Pancreas (tissue), 10 donors: Measurements from ENCODE around the gene AKT1. TPM values are rescaled to one million over a fixed set of nuclear protein-coding genes. Genes with fewer than 3 reads are reported as not detected.

Experiments used
- ATAC-seq, 4 donors: fragments of 200-7000 bp; cut with Tn5 transposase; one replicate each; pipeline versions ENCODE4 v1.8.0 to v1.9.1; 2020; ENCODE audit warnings: mild to moderate bottlenecking in 4 of 4, moderate library complexity in 4 of 4
- DNase-seq, 6 donors: peaks; one replicate each; pipeline ENCODE4 v3.0.0-alpha.2; 2020
- FAIRE-seq: peaks from 2 replicates; lab custom pipeline; 2012; peaks lifted over from hg19 to GRCh38; lab: Jason Lieb, UNC
- H3K27ac ChIP-seq, 4 donors: fragments of 200-600 bp; sonication (generic); 1 replicate in 3 of 4; 2 replicates in 1 of 4; pipeline versions ENCODE4 v1.5.0 to v1.8.0; 2020
- H3K27me3 ChIP-seq, 4 donors: fragments of 200-600 bp; one replicate each; pipeline ENCODE4 v1.8.0; 2021
- H3K36me3 ChIP-seq, 3 donors: fragments of 200-600 bp; sonication (generic) in 1 of 3; one replicate each; pipeline versions ENCODE4 v1.5.0 to v1.8.0; 2020 to 2021
- H3K4me1 ChIP-seq, 3 donors: fragments of 200-600 bp; one replicate each; pipeline ENCODE4 v1.8.0; 2021
- H3K4me3 ChIP-seq, 4 donors: fragments of 200-600 bp; sonication (generic) in 2 of 4; one replicate each; pipeline versions ENCODE4 v1.5.0 to v1.8.0; 2020 to 2021
- H3K9me3 ChIP-seq, 4 donors: fragments of 200-600 bp; one replicate each; pipeline ENCODE4 v1.8.0; 2021
- WGBS, 2 donors: extraction: QIAGEN DNeasy Blood & Tissue Kit; methylation state at CpG; one replicate each; pipeline ENCODE4 v1.1.7; 2013; 5-methylcytosine and 5-hydroxymethylcytosine counted together
- intact Hi-C, 3 donors: fragments of 100-400 bp; cut with DNase I; formaldehyde crosslinking; loops; one replicate each; pipeline versions ENCODE4 v1.11.1 to v1.14.2; 2022
- polyA plus RNA-seq, 2 donors: library from polyadenylated mRNA; stranded (reverse); fragments of 200-250 nt; gene quantifications; one replicate each; pipeline ENCODE4 v1.2.3, GENCODE V29; 2013
- total RNA-seq, 6 donors: library from RNA; stranded (reverse); fragmentation: NEBNext Ultra II Directional in 4 of 6; extraction: Animal tissue kit (Norgen Biotek cat#: 25700) in 4 of 6; gene quantifications; one replicate each; pipeline versions ENCODE4 v1.2.1 to v1.2.4, GENCODE V29; 2021 to 2023
- TF ChIP-seq, protein P1 (sequence below), 4 donors: fragments of 200-600 bp; sonication (generic) in 3 of 4; IDR thresholded peaks; one replicate each; pipeline versions ENCODE4 v1.5.0 to v1.8.0; 2021; ENCODE audit warnings: antibody characterized with exemption in 4 of 4
- donor health status: healthy with polysubstance abuse.
- donor health status: DM: no; HTN: no; CAD: no; lungs with moderate emphysema.
- donor health status: DM: no; HTN: no; CAD: no.
- donor health status: control.
- donor health status: control.
- donor health status: Bipolar disorder and iron deficiency.
- donor health status: DM: yes; HTN: yes; CAD: no.
- donor health status: DM: no; HTN: no; CAD: no.
- donor health status: DM: no; HTN: no; CAD: no.
- donor health status: DM: yes; HTN: yes; CAD: no.

The AKT1 gene
- total and polyA plus RNA-seq, 8 donors: 70.0 to 106 (median 84.6) TPM

DNA sequence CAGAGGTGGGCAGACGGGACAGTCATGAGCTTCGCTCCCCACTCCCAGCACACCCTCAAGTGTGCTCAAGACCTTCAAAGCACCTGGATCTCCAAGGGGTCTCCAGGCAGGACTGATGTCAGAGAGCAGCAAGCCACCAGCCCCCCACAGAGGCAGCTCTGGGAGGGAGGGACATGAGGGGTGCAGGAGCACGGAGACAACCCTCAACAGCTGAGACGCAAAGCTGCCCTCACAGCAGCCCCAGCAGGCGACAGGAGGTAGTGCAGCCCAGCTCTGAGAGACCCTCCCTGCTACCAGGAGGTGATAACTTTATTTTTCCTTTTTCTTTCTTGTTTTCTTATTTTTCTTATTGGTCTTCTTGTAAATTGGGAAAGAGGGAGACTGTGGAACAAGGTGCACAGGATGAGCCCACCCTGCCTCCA is 24.7 kb downstream of the AKT1 start:
- intact Hi-C loops: loop anchor here in 1 of 3 donors (5.0 kb wide), 1 partner anchor 51 kb away; no protein-coding TSS in a partner anchor
- TF ChIP-seq, protein P1, sequence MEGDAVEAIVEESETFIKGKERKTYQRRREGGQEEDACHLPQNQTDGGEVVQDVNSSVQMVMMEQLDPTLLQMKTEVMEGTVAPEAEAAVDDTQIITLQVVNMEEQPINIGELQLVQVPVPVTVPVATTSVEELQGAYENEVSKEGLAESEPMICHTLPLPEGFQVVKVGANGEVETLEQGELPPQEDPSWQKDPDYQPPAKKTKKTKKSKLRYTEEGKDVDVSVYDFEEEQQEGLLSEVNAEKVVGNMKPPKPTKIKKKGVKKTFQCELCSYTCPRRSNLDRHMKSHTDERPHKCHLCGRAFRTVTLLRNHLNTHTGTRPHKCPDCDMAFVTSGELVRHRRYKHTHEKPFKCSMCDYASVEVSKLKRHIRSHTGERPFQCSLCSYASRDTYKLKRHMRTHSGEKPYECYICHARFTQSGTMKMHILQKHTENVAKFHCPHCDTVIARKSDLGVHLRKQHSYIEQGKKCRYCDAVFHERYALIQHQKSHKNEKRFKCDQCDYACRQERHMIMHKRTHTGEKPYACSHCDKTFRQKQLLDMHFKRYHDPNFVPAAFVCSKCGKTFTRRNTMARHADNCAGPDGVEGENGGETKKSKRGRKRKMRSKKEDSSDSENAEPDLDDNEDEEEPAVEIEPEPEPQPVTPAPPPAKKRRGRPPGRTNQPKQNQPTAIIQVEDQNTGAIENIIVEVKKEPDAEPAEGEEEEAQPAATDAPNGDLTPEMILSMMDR (IDR thresholded peaks at IDR 0.05): peak in 3 of 4 donors; percentile 9 to 25 (median 15)
- ATAC-seq (no peak), FAIRE-seq (no peak), DNase-seq (peak in 2 of 6 donors; percentile 29 to 50)
- Histone ChIP-seq H3K4me3 (no peak overlapping the region), H3K27ac (no peak overlapping the region), H3K27me3 (no peaks in the 10 kb centered on the region), H3K9me3 (no peaks in the 10 kb centered on the region), H3K4me1 (peaks cover 13 to 18% (median 17%) of the 10 kb centered on the region in 3 donors), H3K36me3 (peaks cover 0 to 6% (median 0%) of the 10 kb centered on the region in 3 donors)
- WGBS, 2 donors: 90 to 100% methylated on average over 5 of the region's 5 CpGs

DNA sequence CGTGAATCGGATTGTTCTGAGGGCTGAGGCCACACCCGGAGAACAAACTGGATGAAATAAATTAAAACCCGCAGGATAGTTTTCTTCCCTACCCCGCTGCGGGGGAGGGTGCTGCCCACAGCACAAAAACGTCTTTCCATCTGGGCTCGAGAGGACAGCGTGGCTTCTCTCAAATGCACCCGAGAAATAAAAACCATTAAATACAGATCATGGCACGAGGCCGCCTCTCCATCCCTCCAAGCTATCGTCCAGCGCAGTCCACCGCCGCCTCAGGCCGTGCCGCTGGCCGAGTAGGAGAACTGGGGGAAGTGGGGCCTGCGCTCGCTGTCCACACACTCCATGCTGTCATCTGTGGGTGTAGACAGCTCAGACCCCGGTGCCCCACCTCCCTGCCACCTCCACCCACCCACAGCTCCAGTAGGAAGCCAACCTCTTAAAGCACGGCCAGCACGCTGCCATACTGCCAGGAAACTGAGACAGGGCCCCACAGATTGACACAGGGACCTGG is 25.4 kb downstream of the AKT1 start:
- no peak for ATAC-seq
- Histone ChIP-seq H3K27me3 (no peaks in the 10 kb centered on the region), H3K27ac (no peak overlapping the region), H3K9me3 (no peaks in the 10 kb centered on the region), H3K36me3 (peaks cover 0 to 6% (median 0%) of the 10 kb centered on the region in 3 donors), H3K4me1 (peaks cover 7 to 14% (median 13%) of the 10 kb centered on the region in 3 donors), H3K4me3 (no peak overlapping the region)
- peak in 2 of 6 donors; percentile 26 to 69 for DNase-seq
- intact Hi-C loops: loop anchor here in 1 of 3 donors (5.0 kb wide), 1 partner anchor 52 kb away; no protein-coding TSS in a partner anchor
- 88 to 89% methylated on average over 24 of the region's 24 CpGs for WGBS, 2 donors
- no peak for FAIRE-seq
- TF ChIP-seq, protein P1 (IDR thresholded peaks at IDR 0.05): no peak

DNA sequence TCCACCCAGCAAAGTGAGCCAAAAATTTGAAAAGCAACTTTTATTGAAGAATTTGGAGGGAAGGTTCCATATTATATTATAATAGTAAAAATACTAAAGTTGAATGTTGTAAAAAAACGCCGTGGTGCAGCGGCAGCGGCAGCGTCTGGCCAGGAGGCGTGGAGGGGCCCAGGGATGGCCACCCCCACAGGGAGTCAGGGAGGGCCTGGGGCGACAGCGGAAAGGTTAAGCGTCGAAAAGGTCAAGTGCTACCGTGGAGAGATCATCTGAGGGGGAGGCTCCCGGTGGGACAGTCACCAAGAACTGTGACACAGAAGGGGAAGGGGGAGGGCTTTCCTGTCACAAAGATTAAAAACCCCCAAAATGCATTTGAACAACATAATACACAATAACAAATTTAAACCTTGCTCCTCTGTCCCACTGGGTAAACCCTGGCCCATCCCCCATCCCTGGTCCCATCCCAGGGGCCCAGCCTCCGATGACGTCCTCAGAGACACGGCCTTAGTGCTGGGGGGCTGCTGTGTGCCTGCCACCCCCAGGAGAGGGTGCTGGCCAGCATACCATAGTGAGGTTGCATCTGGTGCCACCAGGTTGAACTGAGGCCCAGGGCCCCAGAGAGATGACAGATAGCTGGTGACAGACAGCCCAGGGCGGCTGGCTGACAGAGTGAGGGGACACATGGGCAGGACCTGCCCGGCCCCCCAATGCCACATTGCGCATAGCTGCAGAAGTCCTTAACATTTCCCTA is 26.1 kb downstream of the AKT1 start:
- Histone ChIP-seq H3K27me3 (no peaks in the 10 kb centered on the region), H3K4me1 (peaks cover 3 to 8% (median 8%) of the 10 kb centered on the region in 3 donors), H3K4me3 (no peak overlapping the region), H3K36me3 (peaks cover 0 to 6% (median 0%) of the 10 kb centered on the region in 3 donors), H3K27ac (no peak overlapping the region), H3K9me3 (no peaks in the 10 kb centered on the region)
- WGBS, 2 donors: 84 to 86% methylated on average over 18 of the region's 18 CpGs
- FAIRE-seq: no peak
- intact Hi-C loops: loop anchor here in 2 of 3 donors (2.0 to 5.0 kb wide), 2 partner anchors 53 kb away; no protein-coding TSS in a partner anchor
- ATAC-seq: no peak
- TF ChIP-seq, protein P1 (IDR thresholded peaks at IDR 0.05): no peak
- DNase-seq: peak in 2 of 6 donors; percentile 40 to 73

DNA sequence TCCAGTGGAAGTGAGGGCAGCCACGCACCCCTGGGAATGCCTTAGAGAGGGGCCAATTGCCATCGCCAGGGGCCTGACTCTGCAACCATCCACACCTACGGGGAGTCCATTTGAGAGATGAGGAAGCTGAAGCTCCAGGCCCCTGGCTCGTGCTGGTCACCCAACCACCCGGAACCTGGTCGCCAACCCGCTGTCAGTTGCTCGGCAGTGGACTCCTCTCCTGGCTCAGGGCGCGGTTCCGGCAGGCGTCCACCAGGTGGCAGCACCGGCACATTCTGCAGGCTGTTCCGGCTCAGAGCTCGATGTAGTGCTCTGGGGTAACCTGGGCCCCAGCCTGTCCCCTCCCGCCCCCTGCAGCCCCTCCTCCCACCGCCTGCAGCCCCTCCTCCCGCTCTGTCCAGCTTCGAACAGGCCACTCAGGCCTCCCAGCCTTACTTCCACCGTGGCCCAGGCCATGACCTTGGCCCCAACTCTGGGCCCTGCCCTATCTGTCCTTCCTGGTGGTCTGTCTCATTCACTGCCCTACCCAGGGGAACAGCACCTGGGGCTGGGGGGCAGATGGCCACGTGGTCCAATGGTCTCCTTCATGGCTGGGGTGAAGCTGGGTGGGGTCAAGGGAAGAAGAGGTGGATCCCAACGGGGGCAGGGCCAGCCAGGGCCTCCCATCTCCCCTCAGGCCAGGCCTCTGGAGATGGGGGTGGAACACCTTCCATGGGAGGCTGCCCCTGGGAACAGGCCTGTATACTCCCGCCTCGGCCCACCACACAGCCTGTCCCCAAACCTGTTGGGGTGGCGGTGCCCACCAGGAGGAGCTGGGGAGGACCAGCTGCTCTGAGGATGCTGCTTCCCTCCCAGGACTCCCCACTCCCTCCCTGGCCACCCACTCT is 26.9 kb downstream of the AKT1 start:
- WGBS, 2 donors: 11 to 15% methylated on average over 24 to 25 of the region's 25 CpGs
- Histone ChIP-seq H3K4me3 (no peak overlapping the region), H3K9me3 (no peaks in the 10 kb centered on the region), H3K27ac (no peak overlapping the region), H3K36me3 (peaks cover 0 to 6% (median 0%) of the 10 kb centered on the region in 3 donors), H3K4me1 (peaks cover 0 to 7% (median 5%) of the 10 kb centered on the region in 3 donors), H3K27me3 (no peaks in the 10 kb centered on the region)
- DNase-seq: peak; percentile 78 to 99 (median 92)
- FAIRE-seq: no peak
- TF ChIP-seq, protein P1 (IDR thresholded peaks at IDR 0.05): peak; percentile 92 to 95 (median 93)
- intact Hi-C loops: loop anchor here in 1 of 3 donors (2.0 kb wide), 1 partner anchor 54 kb away; no protein-coding TSS in a partner anchor
- ATAC-seq: peak; percentile 80 to 96 (median 92)
